AG08396 (cell line): ENCODE results near the gene MXRA8.

Source experiments
- DNase-seq: peaks from one replicate; pipeline ENCODE4 v3.0.0; 2012; ENCODE audit warnings: low spot score, mixed read lengths

MXRA8 gene

DNA sequence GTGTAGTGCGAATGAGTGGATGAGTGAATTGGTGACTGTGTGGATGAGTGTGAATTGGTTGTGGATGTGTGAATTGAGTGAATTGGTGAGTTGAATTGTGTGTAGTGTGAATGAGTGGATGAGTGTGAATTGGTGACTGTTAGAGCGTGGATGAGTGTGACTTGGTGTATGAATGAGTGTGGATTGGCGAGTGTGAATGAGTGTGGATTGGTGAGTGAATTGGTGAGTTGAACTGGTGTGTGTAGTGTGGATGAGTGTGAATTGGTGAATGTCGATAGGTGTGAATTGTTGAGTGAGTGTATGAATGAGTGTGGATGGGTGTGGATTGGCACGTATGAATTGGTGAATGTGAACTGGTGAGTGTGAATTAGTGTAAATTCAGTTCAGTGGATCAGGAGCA is 9.0 kb upstream of the MXRA8 start:
- no peak for DNase-seq

GRCh38 chr1:1366699-1367066 is 8.3 kb upstream of the MXRA8 start:
- DNase-seq: no peak

DNA sequence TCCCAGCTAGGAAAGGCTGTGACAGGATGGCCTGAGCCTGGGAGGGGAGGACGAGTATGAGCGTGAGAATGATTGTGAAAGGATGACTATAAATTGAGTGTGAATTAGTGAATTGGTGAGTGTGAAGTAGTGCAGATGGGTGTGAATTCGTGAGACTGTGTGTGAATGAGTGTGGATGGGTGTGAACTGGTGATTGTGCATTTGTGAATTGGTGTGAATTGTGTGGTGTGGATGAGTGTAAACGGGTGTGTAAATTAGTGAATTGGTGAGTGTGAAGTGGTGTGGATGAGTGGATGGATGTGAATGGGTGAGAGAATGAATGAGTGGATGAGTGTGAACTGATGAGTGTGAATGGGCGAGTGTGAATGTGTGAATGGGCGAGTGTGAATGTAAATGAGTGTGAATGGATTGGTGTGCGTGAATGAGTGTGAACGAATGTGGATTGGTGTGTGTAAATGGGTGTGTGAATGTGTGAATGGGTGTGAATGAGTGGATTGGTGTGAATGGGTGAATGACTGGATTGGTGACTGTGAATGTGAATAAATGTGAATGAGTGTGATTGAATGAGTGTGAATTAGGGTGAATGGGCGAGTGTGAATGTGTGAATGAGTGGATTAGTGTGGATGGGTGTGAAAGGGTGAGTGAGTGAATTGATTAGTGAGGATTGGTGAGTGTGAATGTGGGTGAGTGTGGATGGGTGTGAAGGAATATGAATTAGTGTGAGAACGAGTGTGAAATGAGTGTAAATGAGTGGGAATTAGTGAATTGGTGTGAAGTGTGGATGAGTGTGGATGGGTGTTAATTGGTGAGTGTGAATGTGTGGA is 7.7 kb upstream of the MXRA8 start:
- DNase-seq: no peak

- no peak for DNase-seq
These were observed 5.9 kb upstream of the MXRA8 start for GRCh38 chr1:1364266-1364665.

DNA sequence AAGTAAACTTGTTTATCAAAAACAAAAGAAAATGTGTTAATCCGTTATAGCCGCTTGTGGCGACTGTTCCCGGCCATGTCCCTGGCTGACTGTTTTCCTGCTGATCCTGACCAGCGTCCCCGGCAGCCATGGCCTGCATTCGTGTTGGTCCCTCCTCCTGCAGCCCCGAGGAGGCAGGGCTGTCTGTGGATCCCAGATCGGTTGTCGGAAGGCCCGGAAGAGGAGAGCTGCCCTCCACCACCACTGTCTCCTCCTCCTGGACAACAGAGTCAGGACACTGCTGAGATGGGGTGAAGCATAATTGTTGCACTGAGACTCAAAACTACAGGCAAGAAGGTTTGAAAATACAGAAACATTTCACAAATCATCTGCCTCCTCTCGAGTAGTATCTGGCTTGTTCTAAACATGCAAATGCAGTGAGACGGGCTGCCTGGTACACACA is 3.6 kb upstream of the MXRA8 start:
- DNase-seq: peak; percentile 82

DNA sequence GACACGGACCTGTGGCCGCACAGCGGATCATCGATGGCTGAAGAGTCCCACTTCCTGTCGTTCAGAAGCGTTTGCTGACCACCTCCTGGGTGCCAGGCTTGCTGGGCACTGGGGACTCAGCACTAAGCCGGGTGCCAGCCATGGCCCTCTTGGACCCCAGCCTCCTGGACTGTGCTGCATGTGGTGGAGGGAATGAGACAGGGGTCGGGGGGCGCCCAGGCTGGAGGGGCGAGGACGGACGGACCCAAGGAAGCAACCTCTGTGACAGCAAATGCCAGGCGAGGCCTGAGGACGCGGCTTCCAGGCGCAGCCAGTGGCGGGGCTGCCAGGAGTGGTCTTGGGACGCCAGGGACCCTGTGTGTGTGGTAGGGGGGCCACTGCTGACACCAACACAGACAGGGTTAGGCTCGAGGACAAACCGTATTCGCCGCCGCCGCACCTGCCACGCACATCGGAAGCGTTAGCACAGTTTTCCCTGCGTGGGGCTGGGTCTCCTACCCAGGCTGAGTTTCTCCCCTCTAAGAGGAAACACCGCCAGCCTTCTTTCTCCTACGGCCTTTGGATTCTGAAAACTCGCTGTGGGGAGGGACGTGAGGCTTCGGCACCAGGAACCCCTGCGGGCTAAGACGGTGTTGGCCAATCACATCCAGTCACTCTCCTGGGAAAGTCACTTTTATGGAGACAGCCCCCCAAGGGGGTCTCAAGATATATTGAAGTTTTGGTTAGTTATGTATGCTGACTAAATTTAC is 3.1 kb upstream of the MXRA8 start:
- DNase-seq: no peak

DNA sequence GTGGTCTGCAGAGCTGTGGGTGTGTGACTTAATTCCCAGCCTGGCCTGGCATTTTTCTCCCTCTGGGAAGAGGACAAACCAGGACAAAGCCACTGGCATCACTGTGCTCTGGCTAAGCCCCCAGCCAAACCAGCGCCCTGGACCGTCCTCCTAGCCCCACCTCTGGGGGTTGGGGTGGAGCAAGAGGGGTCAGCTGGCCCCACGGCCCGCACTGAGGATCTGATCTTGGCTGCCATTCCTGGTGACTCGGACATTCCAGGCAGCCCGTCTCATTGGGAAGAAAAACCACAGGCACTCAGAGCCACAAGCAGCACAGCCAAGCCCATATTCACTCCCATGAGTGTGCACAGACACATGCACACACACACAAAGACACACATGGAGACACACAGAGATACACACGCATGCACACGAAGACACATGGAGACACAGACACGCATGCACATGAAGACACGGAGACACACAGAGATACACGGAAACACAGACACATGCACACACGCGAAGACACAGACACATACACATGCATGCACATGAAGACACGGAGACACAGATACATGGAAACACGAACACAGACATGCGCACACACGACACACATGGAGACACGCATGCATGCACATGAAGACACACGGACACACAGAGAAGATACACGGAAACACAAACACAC is 2.3 kb upstream of the MXRA8 start:
- DNase-seq: peak; percentile 95

DNA sequence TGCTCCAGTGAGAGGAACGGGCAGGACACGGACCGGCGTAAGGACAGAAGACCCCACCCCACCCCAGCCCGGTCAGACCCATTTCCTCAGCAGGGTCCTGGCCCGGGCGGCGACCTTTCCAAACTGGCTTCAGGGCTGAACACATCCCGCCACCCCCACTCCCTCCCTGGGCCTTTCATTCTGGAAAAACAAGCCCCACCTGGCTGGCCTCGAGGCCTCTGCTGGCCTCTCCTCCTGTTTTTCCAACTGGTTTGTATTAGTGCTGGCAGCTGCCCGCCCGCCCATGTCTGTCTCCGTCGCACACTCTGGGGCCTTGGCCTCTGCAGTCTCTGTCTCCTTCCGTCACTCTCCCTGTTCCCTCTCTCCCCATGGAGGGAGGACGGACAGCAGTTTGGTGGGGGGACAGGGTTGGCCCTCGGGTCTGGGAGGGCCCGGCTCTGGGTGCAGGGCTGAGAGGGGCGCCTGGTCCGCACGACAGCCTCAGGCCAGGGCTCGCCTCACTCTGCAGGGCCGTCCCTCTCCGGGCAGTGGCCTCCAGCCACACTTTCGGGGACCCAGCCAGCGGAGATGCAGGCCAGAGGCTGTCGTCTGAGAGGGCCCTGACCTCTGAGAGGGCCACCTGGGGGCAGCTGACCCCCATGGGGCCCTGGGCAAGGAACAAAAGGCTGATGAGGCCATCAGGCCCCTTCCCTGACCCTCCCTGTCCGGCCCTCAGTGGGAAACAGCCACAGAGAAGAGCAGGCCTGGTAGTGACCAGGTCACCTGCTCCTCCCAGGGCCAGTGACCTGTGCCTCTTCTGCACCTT is 1.5 kb upstream of the MXRA8 start:
- DNase-seq: no peak

GRCh38 chr1:1359308-1359663 is 931 bp upstream of the MXRA8 start:
- peak; percentile 72 for DNase-seq

- no peak for DNase-seq
These were observed 403 bp downstream of the MXRA8 start for GRCh38 chr1:1357871-1358432.

GRCh38 chr1:1356796-1357401 is 1.5 kb downstream of the MXRA8 start:
- DNase-seq: no peak

GRCh38 chr1:1356166-1356795 is 2.1 kb downstream of the MXRA8 start:
- DNase-seq: no peak

DNA sequence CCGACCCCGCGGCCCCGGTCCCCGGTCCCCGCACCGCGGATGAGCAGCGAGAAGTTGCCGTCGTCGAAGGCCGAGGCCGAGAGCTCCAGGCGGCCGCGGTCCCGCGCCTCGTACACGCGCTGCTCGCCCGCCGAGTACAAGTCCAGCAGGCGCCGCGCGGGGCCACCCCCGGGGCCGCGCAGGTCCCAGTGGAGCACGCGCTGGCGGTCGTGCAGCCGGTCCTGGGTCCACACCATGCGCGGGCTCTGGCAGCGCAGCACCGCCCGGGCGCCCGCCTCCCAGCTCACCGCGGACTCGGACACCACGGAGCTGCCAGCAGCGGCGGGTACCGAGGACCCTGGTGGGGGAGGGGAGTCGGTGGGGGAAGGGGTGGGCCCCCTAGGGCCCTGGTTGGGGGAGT is 2.9 kb downstream of the MXRA8 start:
- DNase-seq: peak; percentile 59

DNA sequence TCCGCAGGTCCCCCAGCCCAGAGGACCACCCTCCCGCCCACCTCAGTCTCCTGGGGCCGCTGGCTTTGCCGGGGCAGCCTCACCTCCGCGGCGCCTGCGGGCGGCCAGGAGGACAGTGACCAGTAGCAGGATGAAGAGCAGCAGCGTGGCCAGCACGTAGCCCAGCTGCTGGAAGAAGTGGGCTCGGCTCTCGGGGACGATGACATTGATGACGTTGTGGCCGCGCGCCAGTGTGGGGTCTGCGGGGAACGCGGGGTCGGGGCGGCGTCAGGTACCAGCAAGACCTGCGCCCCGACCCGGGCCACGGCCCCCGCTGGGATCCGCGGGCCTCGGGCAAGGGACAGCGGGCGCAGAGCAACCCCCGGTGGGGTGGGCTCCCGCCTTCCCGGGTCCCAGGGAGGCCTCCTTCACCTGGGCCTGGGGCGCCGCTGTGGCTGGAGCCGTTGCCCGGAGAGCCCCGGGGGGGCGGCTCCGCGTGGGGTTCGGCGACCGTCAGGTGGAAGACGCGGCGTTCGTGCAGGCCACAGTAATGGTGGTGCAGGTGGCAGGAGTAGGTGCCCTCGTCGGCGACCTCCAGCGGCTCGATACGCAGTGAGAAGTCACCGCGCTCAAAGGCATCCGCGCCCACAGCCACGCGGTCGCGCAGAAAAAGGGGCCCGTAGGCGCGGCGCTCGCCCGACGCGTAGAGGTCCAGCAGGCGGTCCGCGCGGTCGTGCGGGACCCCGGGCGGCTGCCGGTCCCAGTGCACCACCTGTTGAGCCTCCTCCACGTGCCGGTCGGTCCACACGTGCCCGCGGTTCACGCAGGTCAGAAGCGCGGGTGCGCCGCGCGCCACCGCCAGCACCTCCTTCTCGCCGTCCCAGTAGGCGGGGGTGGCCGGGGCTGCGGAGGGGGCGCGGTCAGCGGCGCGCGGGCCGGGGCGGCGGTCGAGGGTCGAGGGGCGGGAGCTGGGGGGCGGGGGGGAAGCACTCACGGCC is 3.8 kb downstream of the MXRA8 start:
- no peak for DNase-seq

DNA sequence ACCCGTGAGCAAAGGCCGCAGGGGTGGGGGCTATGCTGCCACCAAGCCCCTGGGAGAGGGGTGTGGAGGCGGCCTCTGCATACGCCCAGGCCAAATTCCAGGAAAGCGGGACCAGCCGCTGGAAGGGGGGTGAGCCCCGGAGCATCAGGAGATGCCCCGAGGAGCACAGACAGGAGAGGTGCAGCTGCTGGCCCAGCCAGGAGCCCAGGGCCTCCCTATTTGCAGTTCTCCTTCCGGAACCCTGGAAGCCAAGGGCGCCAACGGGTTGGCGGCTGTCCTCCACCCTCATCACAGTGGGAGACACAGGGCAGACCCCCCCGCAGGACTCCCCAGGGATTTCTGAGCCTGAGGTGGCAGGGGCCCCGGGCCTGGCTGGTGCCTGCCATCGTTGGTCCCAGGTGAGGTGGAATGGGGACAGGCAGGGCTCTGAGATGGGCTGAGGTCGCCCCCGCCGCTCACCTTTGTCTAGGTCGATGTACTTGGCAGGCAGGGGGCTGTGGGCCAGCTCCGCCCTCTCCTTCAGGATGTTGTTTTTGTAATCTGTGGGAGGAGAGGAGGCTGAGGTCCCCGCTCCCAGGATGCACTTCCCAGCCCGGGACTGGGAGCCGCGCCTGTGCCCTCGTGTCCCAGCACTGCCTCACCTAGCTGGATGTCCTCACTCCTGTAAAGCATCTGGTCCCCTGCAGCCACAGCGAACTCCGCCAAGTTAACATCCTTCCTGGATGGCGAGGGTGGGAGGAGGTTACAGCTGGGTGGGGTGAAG is 4.8 kb downstream of the MXRA8 start:
- DNase-seq: no peak

DNA sequence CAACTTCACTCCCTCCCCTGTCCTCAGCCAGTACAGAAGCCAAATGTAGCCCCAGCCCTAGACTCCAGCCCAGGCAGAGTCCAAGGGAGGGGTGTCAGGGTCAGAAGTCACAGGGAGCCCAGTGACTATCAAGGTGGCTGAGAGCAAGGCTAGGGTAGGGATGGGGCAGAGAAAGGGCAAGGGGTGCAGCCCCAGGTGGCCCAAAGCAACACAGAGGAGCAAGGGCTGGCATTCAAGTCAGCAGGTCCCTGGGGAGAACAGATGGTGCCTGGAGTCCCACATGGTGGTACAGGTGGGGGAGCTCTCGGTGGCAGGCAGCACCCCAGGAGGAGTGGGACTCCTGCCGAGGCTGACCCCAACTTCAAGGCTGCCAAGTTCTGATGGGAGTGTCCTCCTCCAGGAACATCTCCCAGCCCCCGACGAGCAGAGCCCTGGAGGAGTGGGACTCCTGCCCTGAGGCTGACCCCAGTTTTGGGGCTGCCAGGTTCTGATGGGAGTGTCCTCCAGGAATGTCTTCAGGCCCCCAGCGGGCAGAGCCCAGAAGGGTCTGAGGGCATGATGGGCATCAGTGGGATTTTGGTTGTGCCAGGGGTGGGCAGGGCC is 5.5 kb downstream of the MXRA8 start:
- DNase-seq: no peak

DNA sequence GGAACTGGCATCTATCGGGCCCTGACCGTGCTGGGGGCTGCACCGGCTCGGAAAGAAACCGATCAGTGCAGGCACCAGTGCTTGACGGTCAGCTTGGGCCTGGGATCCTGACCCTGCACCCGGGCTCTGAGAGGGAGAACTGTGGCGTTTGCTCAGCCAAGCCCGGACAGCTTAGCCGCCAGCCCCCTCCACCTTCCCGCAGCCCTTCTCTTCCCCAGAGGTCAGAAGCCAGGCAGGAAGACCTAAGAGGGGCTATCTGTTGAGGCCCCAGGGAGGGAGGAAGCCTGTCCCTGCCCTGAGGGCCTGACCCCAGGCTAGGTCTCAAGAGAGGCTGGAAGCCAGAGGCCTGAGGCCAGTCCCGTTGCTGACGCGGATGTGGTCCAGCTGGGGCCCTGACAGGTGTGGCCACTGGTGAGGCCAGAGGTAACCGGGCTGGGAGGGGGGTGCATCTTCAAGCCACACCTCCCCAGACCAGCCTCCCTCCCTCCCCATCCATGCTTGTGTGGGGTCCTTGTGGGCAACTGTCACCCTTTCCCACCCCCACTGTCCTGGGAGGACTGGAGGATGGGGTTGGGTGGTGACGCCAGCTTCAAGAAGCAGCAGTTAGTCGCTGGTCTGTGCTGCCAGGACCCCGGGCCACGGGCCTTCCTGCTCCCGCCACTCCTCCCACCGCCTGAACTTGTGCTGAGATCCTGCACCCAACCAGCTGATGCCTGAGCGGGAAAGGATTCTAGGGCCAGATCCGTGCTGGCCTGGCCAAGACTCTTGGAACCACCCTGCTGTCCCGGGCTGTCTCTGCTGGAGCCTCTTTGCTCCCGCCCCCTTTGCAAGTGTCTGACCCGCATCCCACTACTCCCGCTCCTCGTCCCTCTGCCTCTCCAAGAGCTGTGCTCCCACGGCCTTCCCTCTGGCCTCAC is 6.6 kb downstream of the MXRA8 start:
- DNase-seq: peak; percentile 53
